GM06990 (cell line): Measurements from ENCODE around the gene CHN2.

Source experiments
- DNase-seq: peaks from one replicate; pipeline ENCODE4 v3.0.0-alpha.2; 2011; ENCODE audit not compliant: insufficient read length; ENCODE audit errors: extremely low read depth
- H3K27me3 ChIP-seq: replicated peaks from 2 replicates; pipeline ENCODE4 v1.6.0; 2011; ENCODE audit warnings: low read length; ENCODE audit not compliant: control insufficient read depth, insufficient read depth
- H3K36me3 ChIP-seq: 2 replicates; pipeline ENCODE4 v1.5.1; 2011; ENCODE audit warnings: low read length; ENCODE audit not compliant: control insufficient read depth, insufficient read depth
- H3K4me3 ChIP-seq: replicated peaks from 2 replicates; pipeline ENCODE4 v1.5.1; 2011; ENCODE audit warnings: low read depth, mild to moderate bottlenecking, control low read depth, low read length
- TF ChIP-seq, protein P1 (sequence below): IDR thresholded peaks from 2 replicates; pipeline ENCODE4 v1.5.1; 2011; ENCODE audit warnings: low read length, control low read depth, mild to moderate bottlenecking, inconsistent platforms; ENCODE audit not compliant: insufficient read depth, poor library complexity, severe bottlenecking

CHN2 gene

DNA sequence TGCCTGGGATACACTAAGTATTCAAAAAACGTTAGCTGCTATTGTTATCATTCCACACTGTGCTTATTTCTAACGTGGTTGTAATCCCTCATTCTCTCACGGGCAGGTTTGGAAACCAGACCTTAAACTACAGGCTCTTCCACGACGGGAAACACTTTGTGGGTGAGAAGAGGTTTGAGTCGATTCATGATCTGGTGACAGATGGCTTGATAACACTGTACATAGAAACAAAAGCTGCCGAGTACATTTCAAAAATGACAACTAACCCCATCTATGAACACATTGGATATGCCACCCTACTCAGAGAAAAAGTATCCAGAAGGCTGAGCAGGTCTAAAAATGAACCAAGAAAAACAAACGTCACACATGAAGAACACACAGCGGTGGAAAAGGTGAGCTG lies 205.9 kb downstream of the CHN2 start:
- no peaks in the 10 kb centered on the region for H3K36me3 ChIP-seq
- TF ChIP-seq, protein P1, sequence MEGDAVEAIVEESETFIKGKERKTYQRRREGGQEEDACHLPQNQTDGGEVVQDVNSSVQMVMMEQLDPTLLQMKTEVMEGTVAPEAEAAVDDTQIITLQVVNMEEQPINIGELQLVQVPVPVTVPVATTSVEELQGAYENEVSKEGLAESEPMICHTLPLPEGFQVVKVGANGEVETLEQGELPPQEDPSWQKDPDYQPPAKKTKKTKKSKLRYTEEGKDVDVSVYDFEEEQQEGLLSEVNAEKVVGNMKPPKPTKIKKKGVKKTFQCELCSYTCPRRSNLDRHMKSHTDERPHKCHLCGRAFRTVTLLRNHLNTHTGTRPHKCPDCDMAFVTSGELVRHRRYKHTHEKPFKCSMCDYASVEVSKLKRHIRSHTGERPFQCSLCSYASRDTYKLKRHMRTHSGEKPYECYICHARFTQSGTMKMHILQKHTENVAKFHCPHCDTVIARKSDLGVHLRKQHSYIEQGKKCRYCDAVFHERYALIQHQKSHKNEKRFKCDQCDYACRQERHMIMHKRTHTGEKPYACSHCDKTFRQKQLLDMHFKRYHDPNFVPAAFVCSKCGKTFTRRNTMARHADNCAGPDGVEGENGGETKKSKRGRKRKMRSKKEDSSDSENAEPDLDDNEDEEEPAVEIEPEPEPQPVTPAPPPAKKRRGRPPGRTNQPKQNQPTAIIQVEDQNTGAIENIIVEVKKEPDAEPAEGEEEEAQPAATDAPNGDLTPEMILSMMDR = no peak
- no peaks in the 10 kb centered on the region; the same call in 1 of the 2 replicates for H3K27me3 ChIP-seq
- DNase-seq = no peak
- H3K4me3 ChIP-seq = no peak overlapping the region

DNA sequence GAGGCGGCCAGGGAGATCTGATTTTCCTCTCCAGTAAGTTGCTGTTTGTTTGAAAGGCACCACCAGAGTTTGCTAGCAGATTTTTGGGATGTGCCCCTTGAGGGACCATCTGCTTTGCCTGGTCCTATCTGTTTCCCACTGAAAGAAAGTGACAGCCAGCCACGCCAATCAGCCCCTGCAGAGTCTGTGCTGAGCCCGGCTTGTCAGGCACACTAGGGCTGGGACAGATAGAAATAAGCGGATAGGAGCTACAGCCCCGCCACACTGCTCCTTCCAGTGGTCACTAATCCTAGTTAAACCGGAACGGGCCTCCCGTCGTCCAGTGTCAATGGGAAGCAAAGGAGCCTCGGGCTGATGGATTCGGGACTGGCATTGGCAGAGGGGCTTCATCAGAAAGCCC lies 207.2 kb downstream of the CHN2 start:
- Histone ChIP-seq H3K27me3 (no peaks in the 10 kb centered on the region; the same call in 1 of the 2 replicates), H3K4me3 (no peak overlapping the region), H3K36me3 (no peaks in the 10 kb centered on the region)
- DNase-seq = no peak
- TF ChIP-seq, protein P1 = no peak

DNA sequence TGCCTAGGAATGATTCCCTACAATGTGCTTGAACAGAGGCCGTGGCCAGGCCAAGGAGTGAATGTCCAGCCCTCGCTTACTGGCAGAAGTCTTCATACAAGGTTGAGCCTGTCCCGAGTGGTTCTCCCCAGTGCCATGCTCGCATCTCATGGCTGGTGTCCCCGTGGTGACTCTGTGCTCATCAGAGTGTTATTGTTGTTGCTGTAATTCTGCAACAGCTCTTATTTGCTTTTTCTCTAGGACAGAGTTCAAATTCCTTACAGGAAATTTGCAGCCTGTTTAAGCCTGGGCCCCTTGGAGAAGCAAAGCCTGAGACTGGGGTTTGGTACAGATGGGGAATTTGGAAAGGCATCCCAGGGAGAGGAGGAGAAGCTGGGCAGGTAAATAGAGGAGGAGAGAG lies 211.3 kb downstream of the CHN2 start:
- H3K4me3 ChIP-seq = no peak overlapping the region
- H3K36me3 ChIP-seq = no peaks in the 10 kb centered on the region
- no peaks in the 10 kb centered on the region for H3K27me3 ChIP-seq
- TF ChIP-seq, protein P1 = no peak
- no peak for DNase-seq

DNA sequence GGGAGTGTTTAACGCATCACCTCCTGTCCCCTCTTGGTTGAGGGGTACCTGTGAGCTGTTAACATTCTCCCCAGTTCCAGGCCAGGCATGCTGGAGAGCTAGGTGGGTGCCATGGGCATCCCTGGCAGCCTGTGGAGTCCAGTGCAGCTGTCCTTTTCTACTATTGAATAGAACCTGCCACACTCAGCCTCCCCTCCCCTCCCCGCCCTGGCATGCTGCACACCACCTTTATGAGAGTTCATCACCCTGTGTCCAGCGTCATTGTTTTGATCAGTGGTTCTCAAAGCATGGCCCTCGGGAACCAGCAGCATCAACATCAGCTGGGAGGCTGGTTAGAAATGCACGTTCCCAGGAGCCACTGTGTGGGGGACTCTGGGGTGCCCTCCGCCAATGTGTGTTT lies 211.8 kb downstream of the CHN2 start:
- TF ChIP-seq, protein P1 = no peak
- H3K36me3 ChIP-seq = no peaks in the 10 kb centered on the region
- no peak for DNase-seq
- H3K27me3 ChIP-seq = no peaks in the 10 kb centered on the region
- H3K4me3 ChIP-seq = no peak overlapping the region

DNA sequence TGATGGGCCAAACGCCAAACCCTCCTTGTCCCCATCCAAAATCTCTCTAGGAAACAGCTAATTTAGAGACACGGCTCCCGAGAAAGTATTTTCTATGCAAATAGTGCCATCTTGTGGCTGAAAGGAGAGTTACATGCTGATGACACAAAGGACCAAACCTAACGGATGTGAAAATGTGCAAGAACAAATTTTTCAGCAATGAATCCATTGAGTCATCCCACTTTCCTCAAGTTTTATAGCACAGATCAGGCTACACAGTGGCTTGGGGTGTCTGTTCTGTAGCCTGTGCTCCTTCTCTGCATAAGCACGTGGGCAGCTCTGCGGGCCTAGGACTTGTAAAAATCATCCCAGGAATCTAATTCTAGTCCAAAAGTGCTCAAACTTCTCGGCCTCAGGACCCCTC lies 214.3 kb downstream of the CHN2 start:
- Histone ChIP-seq H3K36me3 (no peaks in the 10 kb centered on the region), H3K4me3 (no peak overlapping the region), H3K27me3 (no peaks in the 10 kb centered on the region)
- no peak for DNase-seq
- TF ChIP-seq, protein P1 = peak; percentile 74

DNA sequence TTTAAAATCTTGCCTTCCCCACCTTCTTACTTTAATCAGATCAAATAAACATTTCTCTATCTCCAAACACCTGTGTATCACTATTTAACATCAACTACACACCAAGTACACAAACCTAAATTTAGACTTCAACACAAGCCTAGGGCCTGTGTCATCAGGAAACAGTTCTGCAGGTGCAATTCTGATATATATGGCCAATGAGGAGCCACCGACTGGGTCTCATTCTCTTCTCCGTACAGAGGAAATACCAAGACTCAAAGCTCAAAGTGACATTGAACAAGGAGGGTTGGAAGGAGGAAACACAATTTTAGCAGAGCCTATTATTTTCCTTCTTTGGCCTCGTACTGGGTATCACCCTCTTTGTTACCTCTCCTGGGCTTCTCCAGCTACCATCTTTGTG lies 216.4 kb downstream of the CHN2 start:
- no peak for DNase-seq
- TF ChIP-seq, protein P1 = no peak
- no peak overlapping the region for H3K4me3 ChIP-seq
- no peaks in the 10 kb centered on the region for H3K27me3 ChIP-seq
- no peaks in the 10 kb centered on the region for H3K36me3 ChIP-seq
